GM13976 (cell line): ENCODE data around the gene MLLT10.
"Not testable (repeated sequence)": the region's sequence is repeated elsewhere in the genome, so short reads cannot be mapped to it uniquely, and the experiment has no call there.

ENCODE experiments used
- DNase-seq: peaks from one replicate; pipeline ENCODE4 v3.0.0; 2012; ENCODE audit warnings: low spot score
- in situ Hi-C: fragments of 300-500 bp; cut with MboI; formaldehyde crosslinking; loops from one replicate; pipeline ENCODE4 v1.12.0; 2022; ENCODE audit warnings: low sequenced_read_pairs, mixed read lengths, inconsistent platforms; ENCODE audit not compliant: unreplicated experiment
- TF ChIP-seq, protein P1 (sequence below): IDR thresholded peaks from 2 replicates; pipeline ENCODE4 v1.5.1; 2012; ENCODE audit warnings: borderline replicate concordance, mild to moderate bottlenecking; ENCODE audit not compliant: insufficient read depth; ENCODE audit errors: extremely low read depth, missing control alignments, control extremely low read depth

MLLT10 gene

DNA sequence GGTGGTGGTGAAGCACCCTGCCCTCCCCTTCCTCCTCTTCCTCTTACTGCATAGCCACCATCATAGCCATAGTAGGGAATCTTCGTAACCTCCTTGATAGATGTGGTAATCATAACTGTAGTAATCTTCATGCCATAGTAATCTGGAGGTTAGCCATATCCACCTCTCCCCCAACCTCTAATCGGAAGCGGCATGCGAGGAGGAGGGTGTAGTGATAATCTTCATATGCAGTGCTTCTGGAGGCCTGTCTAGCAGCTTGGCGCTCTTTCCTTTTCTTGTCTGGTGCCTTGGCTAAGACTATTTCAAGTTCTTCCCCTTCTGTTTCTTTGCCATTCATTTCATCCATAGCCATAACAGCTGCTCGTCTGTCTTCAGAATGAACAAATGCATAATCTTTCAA, 90.9 kb downstream of the MLLT10 start:
- in situ Hi-C loops: no loop called here
- no peak for DNase-seq
- TF ChIP-seq, protein P1, sequence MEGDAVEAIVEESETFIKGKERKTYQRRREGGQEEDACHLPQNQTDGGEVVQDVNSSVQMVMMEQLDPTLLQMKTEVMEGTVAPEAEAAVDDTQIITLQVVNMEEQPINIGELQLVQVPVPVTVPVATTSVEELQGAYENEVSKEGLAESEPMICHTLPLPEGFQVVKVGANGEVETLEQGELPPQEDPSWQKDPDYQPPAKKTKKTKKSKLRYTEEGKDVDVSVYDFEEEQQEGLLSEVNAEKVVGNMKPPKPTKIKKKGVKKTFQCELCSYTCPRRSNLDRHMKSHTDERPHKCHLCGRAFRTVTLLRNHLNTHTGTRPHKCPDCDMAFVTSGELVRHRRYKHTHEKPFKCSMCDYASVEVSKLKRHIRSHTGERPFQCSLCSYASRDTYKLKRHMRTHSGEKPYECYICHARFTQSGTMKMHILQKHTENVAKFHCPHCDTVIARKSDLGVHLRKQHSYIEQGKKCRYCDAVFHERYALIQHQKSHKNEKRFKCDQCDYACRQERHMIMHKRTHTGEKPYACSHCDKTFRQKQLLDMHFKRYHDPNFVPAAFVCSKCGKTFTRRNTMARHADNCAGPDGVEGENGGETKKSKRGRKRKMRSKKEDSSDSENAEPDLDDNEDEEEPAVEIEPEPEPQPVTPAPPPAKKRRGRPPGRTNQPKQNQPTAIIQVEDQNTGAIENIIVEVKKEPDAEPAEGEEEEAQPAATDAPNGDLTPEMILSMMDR: no peak

- no peak for DNase-seq
- in situ Hi-C loops: no loop called here
- TF ChIP-seq, protein P1: no peak
These were observed 91.7 kb downstream of the MLLT10 start for GRCh38 chr10:21625623-21626229.

DNA sequence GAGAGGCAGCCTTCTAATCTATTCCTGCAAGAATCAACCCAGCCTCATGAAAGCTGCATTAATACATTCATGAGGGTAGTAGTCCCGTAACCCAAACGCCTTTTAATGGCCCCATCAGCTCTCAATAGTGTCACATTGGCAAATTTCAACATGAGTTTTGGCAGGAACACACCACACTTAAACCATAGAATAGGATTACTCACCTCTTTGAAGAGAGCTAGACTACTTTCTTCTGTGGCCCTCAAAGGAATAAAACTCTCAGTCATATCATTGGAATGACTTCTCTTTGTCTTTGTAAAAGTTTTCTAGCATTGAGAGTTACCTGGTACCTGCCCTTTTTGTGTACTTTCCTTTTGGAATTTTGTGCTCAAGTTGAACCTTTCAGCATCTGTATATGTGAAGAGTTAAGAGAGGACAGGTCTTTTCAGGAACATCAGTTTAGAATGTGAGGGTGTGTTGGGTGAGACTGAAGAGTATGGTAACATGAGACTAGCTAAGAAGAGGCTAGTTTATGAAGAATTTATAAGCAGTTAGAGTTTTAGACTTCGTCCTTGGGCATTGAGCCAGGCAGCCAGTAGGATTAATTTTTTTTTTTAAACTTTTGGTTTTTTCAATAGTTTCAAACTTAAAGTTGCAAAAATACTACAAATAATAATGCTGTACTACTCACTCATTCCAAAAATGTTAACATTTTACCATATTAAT, 92.6 kb downstream of the MLLT10 start:
- in situ Hi-C loops: no loop called here
- TF ChIP-seq, protein P1: no peak
- no peak for DNase-seq

- no peak for DNase-seq
- in situ Hi-C loops: no loop called here
- TF ChIP-seq, protein P1: no peak
These were observed 93.3 kb downstream of the MLLT10 start for GRCh38 chr10:21627331-21627730.

DNA sequence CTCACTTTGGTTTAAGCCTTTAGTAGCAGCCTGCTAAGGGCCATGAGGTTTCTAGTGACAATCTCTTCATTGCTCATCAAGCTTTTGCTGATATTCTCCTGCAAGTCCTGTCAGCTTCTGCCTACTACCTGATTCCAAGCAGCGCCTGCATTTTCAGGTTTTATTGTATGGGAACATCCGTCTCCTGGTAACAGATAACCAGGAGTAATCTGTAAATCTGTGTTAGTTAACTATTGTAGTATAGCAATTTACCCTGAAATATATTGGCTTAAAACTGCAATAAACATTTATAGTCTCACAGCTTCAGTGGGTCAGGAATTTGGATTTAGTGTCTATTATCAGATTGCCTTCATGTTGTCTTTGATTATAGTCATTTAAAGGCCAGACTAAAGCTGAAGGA, 94.0 kb downstream of the MLLT10 start:
- in situ Hi-C loops: no loop called here
- TF ChIP-seq, protein P1: no peak
- no peak for DNase-seq

DNA sequence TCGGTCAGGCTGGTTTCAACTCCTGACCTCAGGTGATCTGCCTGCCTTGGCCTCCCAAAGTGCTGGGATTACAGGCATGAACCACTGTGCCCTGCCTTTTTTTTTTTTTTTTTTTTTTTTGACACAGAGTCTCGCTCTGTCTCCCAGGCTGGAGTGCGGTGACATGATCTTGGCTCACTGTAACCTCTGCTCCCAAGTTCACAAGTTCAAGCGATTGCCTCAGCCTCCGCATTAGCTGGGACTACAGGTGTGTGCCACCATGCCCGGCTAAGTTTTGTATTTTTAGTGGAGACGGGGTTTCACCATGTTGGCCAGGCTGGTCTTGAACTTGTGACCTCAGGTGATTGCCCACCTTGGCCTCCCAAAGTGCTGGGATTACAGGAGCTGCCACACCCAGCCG, 94.6 kb downstream of the MLLT10 start:
- in situ Hi-C loops, DNase-seq: not testable (repeated sequence)

- DNase-seq: no peak
- TF ChIP-seq, protein P1: no peak
- in situ Hi-C loops: no loop called here
These were observed 100.8 kb downstream of the MLLT10 start for GRCh38 chr10:21634599-21635365.
